GM18519 (cell line): Measurements from ENCODE around the gene STIL.

Experiments
- ATAC-seq: cut with Tn5 transposase; IDR thresholded peaks from one replicate; pipeline ENCODE4 v1.9.1; 2021; ENCODE audit warnings: mild to moderate bottlenecking, moderate library complexity; ENCODE audit not compliant: unreplicated experiment, low FRiP score

The STIL gene

DNA sequence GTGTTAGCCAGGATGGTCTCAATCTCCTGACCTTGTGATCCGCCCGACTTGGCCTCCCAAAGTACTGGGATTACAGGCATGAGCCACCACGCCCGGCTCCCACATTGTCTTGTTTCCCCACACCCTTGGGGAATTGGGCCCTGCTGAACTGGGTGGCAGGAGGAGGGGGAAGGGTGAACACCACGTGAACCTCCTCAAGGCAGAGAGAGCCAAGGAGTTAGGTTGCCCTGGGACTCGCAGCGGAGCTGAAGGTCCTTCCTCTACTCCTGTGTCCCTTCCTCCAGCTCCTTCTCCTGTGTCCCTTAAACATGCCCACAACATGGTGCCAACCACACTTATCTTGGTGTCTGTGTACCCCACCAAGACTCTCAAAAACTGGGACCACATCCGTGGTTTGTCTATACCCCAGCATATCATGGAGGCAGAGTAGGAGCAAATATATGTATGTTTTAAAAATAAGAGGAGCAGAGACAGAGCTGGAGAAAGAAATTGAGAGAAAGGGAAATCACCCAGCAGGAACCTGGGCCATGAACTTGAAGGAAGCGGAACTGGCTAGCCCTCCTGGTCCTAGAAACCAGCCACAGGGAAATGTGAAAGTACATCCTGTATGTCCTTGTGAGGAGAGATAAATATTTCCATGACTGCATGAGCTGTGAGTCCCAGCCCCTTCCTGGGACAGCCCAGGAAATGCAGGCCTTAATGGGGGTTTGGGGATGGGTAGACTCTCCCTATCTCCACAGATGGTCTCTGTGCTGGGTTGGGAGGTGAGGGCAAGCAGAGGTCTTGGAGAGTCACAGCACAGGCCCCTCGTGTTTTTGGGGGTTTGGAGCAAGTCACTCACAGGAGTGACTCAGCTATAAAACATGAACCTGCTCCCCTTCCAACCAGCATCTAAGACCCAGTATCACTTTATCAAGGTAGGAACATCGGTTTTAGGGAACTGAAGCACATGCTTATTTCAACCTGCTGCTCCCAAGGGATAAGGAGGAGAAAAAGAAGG, 72.5 kb downstream of the STIL start:
- no peak for ATAC-seq

DNA sequence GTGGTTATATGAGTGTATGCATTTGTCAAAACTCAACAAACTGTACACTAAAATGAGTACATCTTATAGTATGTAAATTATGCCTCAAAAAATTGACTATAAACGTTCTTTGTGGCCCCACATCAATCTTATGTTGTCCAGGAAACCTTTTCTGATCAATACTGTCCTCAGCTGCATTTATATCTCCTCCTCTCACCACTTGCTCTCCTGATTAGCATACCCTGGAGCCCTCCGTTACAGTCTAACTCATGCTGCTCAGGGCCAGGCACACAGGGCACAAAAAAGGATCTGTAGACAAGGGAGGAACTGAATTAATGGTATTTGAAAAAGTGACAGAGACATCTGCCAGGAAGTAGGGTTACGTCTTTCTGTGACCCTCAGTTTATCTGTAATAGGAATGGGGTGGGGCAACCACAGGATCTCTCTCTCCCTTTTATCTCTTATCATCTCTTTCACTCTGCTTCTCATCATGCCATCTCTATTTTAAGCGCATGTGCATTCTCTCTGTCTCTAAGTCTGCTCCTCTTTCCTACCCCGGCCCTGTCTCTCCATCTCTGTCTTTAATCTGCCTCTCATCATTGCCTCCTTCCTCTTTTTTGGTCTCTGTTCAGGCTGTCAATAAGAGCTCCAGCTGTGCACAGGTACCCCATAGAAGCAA, 74.9 kb downstream of the STIL start:
- no peak for ATAC-seq

DNA sequence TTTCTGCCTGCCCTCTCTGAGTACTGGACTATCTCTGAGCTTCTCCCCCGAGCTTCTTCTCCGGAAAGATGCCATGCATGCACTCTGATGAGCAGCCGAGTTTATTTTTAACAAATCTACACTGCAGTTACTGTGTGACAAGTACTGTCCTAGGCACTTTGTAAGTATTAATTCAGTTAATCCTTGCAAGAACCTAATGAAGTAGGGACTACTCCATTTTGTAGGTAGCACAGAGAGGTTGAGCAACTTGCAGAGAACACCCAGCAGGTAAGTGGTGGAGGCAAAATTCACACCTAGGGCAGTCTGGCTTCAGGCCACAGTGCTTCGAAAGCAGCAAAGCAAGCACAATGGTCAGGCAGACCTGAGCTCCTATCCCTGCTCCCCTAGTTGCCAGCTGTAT, 78.1 kb downstream of the STIL start:
- ATAC-seq = no peak

DNA sequence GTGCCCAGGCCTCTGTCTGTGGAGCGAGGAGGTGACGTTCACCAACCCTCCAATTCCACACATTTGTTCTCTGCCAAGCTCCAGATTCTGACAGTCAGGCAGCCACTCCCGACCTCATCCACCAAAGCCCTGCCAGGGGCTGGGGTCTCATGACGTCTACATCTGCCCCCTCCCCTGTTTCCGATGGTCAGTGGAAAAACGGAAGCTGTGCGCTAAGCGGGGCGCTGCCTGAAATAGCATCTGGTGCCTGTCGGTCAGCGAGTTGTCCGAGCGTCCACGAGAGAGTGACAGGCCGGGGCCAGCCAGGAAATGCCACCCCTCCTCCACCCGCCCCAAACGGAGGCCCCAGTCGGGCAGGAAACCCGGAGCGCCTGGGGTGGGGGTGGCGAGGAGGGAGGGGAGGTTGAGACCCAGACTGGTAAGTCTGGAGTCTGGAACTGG, 78.7 kb downstream of the STIL start:
- no peak for ATAC-seq

DNA sequence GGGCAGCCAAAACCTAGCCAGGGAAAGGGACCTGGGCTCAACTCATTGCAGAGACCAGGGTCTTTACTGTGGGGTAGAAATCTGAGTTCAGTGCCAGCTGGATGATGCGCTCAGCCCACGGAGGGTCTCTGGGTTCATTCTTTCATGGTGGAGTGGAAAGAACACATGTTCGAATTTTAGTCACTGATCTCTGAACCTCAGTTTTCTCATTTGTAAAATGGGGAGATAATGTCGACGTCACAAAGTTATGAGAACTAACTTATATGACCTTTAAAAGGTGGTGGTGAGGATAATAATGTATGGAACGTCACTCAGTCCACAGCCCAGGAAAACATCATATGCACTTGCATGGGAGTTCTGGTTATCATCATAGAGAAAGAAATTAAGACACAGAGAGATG, 80.8 kb downstream of the STIL start:
- no peak for ATAC-seq

DNA sequence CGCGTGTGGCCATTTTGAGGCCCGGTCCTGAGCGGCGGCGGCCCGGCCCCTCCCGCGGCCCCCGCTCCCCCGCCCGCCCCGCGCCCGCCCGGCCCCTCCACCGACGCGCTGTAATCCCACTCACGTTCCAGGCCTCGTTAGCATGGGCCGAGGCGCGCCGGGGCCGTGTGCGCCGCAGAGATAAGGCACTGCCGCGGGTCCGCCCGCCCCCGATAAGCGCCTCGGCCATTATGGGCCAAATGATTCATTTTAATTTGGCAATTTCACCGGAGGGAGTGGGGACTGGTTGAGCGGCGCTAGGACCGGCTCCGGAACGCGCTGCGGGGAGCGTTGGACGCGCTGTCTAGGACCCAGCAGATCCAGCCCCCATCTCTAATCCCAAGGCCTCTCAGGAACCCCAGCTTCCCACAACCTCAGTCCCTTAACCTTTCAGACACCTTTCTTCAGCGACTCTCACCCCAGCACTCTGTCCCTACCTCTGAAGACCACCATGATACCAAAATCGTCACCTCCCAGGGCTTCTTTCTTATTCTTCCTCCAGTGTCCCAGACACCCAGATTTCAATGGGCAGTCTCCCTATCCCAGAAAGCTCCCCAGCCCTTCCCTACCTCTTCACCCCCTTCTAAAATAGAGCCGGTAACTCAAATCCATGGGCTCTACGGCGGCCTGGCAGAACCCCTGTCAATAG, 81.6 kb downstream of the STIL start, which contains the start of gene TAL1:
TAL1 (minus strand) TSS at position 39 of the 688 bp plus-strand sequence. CDS start 6,337 bp downstream, outside the sequence.
- no peak for ATAC-seq

DNA sequence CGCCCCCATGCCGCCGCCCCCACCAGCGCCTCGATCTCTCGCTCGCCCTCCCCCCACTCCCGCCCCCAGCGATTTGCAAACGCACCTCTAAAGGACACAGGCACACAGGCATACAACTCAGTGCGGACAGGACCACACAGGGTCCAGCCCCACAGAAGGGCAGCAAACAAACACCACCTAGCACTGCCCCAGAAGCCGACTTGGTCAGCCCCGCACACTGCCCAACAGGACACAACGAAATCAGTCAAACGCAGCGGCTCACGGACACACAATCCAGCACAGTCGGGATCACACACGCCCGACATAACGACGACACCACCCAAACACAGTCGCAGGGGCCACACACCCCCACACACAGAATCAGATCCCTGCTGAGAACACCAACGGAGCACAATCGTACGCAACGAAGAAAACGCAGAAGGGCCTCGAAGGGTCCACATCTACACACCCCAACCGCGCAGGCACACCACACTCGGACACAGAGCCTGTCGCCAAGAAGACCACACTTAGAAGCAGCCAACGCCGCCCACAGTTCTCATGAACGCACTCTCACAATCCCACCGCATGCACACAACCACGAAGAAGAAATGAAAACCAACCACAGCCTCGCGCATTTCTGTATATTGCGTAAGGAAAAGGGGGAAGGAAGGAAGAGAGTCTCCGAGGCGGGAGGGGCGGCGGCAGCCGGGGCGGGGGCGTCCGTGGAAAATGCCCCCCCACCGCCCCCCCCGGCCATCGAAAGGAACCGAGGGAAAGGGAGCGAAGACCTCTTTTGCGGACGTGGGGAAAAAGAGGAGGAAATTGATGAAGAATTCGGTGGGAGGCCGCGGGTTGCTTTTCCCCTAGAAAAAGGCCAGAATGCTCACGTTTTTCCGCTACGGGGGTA, 82.4 kb downstream of the STIL start:
- no peak for ATAC-seq

DNA sequence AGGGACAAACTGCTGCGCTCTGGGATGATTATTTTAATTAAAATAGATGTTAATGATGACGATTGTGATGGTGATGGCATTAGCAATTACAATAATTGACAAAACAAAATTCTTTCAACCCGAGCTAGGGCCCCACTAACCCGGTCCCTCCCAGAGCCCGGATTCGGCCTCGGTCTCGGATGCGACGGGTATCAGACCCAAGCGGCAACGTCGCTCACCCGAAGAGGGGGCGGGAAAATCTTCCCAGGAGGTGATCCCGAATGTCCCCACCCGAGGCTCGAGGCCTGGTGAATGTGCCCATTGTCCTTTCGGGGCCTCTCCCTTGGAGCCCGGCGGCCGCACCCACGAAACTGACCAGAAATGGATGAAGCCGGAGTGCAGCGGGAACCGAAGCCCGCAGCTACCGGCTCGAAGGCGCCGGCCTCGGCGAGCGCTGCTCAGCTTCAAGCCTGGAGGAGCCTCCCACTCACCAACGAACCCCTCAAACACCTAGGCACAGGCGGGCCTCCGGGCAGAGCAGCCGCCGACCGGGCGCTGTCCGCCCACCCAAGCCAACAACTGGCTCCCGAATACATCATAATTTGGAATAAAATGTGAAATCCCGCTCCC, 83.2 kb downstream of the STIL start:
- no peak for ATAC-seq

DNA sequence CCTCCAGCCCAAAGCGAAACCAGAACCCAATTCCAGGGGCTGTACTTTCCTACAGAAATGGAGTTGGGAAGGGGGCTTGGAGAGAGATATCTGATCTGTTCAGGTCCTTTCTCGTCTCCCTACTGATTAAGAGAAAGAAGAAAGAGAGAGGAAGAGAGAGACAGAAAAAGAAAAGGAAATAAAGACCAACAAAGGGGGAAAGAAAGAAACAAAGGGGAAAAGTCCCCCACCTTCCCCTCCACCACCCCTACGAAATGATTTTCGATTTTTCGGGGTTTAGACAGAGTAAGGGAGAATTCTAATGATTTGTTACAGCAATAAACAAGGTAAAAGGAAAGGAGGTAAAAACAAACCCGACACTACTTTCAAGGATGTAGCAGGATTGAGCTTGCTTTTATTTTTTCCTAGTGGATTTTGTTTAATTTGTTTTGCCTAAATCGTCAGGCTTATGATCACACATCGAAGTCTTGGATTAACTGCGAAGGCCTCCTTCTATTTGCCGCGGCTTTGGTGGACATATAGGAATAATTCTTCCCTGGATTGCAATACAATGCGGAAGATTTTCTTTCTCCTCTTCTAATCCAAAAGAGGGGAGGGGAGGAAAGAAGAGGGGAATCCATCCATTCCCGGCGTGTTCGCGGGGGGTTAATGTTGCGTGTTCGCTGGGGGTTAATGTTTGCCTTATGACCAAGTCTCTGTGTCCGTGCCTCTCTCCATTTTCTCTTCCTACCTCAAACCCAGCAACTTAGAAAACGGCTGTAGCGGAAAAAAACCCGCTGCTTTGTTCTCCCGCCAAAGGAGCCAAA, 83.9 kb downstream of the STIL start:
- ATAC-seq = no peak

DNA sequence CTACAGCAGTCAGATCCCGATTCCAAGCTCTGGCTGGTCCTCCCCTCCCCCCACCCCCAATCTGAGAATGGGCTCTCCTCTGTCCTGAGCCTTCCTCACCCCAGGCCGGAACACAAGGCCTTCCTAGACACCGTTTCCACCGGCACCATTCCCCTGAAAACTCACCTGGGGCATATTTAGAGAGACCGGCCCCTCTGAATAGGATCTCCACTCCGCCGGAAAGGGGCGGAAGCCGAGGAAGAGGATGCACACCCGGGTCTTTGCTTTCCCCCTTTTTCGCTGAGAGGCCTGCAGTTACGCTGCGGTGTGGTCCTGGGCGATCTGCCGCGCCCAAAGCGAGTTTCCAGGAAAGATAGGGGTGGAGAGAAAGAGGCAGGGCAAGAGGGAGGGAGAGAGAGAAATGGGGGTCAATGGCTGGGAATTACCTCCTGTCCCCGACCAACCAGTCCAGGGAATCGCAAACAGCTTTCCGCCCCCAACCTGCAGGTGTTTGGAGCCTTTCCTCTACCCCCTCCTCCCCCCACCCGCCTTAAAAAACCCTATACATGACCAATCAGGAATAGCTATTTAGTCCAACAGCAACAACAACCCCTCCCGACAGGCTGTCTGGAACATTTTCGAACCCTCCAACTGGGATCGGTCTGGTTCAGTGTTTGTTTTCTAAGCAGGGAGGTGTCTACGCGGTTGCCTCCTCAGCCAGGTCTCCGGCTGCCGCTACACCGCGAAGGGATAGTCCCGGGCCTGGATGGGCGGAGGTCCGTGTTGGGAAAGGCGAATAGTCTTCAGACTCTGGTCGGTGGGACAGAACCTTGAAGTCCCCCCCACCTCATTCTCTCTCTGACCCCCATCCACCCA, 84.7 kb downstream of the STIL start:
- ATAC-seq = no peak

DNA sequence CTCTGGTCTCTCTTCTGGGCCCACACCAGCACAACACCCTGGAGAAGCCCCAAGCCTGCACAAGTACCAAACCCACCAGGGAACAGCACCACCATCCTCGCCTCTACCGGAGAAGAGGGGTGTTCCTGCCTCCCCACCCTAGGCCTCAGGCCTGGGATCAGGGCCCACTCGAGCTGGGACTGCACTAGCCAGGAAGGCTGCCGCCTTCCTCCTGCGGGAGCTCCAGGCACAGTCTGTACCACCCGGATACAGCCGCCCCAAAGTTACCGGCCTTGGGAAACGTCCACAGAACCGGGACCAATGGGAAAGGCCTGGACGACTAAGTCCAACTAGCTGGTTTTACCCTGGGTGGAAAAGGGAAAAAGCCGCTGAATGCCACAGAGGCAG, 85.3 kb downstream of the STIL start:
- no peak for ATAC-seq

DNA sequence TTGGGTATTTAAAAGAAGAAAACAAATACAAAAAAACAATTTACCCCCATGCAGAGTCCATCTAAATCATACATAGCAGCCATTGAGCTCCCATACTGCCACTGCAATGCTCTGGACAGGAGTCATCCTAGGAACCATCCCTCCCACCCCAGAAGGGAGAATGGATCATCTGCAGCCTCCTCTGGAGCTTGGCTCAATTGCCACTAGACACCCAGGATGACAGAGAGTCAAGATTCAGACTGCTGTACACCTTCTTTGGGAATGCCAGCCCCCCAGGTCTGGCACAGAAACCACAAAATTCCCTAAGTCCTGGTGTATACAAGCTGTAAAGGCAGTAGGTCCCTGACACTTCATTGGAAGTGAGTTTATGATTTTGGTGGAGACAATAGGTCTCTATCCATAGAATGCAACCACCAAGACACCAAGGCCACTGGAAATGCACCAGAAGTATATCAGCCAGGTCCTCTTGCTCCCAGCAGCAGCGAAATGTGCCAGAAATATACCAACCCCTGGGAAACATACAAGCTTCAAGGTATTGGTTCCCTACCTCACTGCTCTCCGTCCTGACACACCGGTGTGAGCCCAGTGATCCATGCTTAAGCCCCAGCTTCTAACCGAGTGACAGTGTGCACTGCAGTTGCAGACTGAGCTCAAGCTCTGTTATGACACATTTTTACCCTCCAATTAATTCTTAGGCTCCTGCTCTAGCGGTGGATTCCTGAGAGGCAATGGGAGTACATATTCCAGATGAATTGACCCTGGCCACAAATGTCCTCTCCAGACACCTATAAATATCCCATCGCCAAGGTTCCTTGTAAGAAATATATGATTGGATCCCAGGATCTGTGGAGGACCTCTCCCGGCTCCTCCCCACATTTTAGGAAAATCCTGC, 86.4 kb downstream of the STIL start:
- ATAC-seq = no peak

DNA sequence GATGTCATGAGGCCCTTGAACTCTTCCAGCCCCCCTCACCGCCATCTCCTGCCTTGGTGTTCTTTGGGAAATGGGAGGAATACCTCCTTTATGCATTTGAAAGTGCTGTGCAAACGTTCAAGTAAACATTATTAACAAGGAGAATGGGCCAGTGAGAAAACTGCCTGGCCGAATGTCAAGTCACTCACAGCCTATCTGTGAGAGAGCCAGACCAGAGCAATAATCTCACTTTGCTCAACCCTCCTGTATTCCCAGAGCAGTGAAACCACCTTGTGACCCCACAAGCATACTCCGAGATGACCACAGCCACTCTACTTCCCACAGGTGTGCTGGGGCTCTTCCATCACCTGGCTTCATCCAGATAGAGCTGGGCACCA, 87.1 kb downstream of the STIL start:
- no peak for ATAC-seq

DNA sequence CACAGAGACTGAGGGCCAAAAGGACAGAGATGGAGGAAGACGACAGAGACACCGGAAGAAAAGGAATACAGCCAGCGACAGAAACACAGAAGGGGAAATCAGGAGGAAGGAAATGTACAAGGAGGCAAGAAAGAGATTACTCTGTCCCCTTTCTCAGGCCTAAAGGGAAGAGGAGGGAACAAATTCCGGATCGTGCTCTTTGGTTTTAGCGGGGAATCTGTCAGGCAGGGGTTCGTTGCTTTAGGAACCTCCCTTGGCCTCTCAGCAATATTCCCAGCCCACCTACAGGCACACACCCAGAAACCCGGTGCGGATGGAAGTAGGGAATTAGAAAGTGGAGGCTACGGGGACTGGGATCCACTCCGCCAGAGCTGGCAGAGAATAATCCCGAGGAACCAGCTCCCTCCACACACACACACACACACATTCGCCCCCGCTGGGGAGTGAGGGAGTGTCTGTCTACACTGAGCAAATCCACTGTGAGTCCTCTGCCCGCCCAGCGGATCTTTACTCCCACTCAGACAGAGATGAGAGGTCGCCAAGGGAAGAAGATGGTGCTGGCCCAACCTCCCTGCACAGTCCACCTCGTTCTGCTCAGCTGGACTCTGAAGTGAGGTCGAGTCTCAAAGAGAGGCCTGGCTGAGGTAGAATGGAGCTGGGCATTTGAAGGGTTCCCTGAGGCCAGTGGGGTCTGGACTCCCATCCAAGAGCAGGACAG, 87.7 kb downstream of the STIL start:
- no peak for ATAC-seq

DNA sequence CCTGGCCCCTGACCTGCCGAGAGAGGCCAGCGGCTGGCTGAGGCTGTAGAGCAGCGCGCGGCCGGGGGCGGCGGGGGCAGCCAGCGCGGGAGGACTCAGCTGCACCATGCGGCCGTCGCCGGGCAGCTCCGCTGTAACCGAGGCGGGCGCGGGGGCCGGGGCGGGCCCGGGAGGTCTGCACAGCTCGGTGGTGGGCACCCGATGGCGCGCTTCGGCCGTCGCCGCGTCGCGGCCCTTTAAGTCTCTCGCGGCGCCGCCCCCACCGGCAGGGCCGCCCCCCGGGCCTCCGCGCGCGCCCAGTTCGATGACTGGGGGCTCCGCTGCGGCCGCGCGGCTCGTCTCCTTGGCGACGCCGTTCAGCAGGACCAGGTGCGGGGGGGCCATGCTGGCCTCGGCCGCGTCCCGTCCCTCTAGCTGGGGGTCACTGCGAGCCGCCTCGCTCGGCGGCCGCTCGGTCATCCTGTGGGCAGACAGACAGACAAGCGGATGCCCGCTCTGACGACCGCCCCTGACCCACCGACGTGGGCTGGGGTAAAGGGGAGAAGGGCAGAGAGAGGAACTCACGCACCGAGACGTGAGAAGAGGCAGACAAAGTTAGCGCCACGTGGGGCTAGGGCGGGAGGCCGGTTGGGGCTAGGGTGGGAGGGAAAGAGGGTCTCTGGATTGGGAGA, 88.4 kb downstream of the STIL start:
- no peak for ATAC-seq
